GM18517 (cell line): ENCODE data around the gene MRPL36.
A peak's percentile ranks its signal among the peaks of the same experiment; 100 is the strongest.
"Not testable (repeated sequence)": the region's sequence is repeated elsewhere in the genome, so short reads cannot be mapped to it uniquely, and the experiment has no call there.

Experiments
- ATAC-seq: cut with Tn5 transposase; IDR thresholded peaks from one replicate; pipeline ENCODE4 v1.9.1; 2021; ENCODE audit warnings: mild to moderate bottlenecking, moderate library complexity; ENCODE audit not compliant: unreplicated experiment

The MRPL36 gene

GRCh38 chr5:1797103-1797800 is 2.4 kb downstream of the MRPL36 start:
- no peak for ATAC-seq

GRCh38 chr5:1796371-1797102 is 3.1 kb downstream of the MRPL36 start:
- ATAC-seq, result no peak

GRCh38 chr5:1795931-1796330 is 3.7 kb downstream of the MRPL36 start:
- ATAC-seq, result no peak

GRCh38 chr5:1795506-1795905 is 4.1 kb downstream of the MRPL36 start:
- ATAC-seq, result no peak

- ATAC-seq, result no peak
These were observed 4.7 kb downstream of the MRPL36 start for GRCh38 chr5:1794901-1795290.

GRCh38 chr5:1793966-1794900 is 5.4 kb downstream of the MRPL36 start:
- ATAC-seq, result no peak

- no peak for ATAC-seq
These were observed 6.3 kb downstream of the MRPL36 start for GRCh38 chr5:1793301-1793740.

- peak; percentile 99 for ATAC-seq
These were observed 6.8 kb downstream of the MRPL36 start for GRCh38 chr5:1792842-1793266.

- ATAC-seq, result no peak
These were observed 8.5 kb downstream of the MRPL36 start for GRCh38 chr5:1791176-1791575.

GRCh38 chr5:1789834-1790471 is 9.7 kb downstream of the MRPL36 start:
- ATAC-seq, result no peak

GRCh38 chr5:1789438-1789833 is 10.2 kb downstream of the MRPL36 start:
- ATAC-seq, result not testable (repeated sequence)

- ATAC-seq, result no peak
These were observed 10.8 kb downstream of the MRPL36 start for GRCh38 chr5:1788828-1789227.

- ATAC-seq, result no peak
These were observed 11.4 kb downstream of the MRPL36 start for GRCh38 chr5:1788200-1788599.

- no peak for ATAC-seq
These were observed 12.1 kb downstream of the MRPL36 start for GRCh38 chr5:1787472-1788047.

GRCh38 chr5:1786621-1787471 is 12.8 kb downstream of the MRPL36 start:
- no peak for ATAC-seq

GRCh38 chr5:1785984-1786383 is 13.7 kb downstream of the MRPL36 start:
- no peak for ATAC-seq

GRCh38 chr5:1785062-1785461 is 14.6 kb downstream of the MRPL36 start:
- ATAC-seq, result no peak

GRCh38 chr5:1784197-1785050 is 15.2 kb downstream of the MRPL36 start:
- no peak for ATAC-seq

- peak; percentile 73 for ATAC-seq
These were observed 16.5 kb downstream of the MRPL36 start for GRCh38 chr5:1783216-1783554.
